GM23248 (cell line): ENCODE results near the gene UPK3B. TPM values are rescaled to one million over a fixed set of nuclear protein-coding genes. Genes with fewer than 3 reads are reported as not detected.
"Not testable (repeated sequence)": the region's sequence is repeated elsewhere in the genome, so short reads cannot be mapped to it uniquely, and the experiment has no call there.

Source experiments
- DNase-seq: peaks from one replicate; pipeline ENCODE4 v3.0.0-alpha.2; 2015
- H2AFZ ChIP-seq: fragments of 200-600 bp; sonication (generic); 2 replicates; pipeline ENCODE4 v1.6.1; 2016; ENCODE audit warnings: antibody characterized with exemption
- H3F3A ChIP-seq: fragments of 200-600 bp; sonication (generic); 2 replicates; pipeline ENCODE4 v1.6.1; 2016; ENCODE audit warnings: mild to moderate bottlenecking, antibody characterized with exemption, mixed run types; ENCODE audit not compliant: insufficient read depth
- H3K27ac ChIP-seq: fragments of 200-600 bp; sonication (generic); 2 replicates; pipeline ENCODE4 v1.5.1; 2016; ENCODE audit warnings: mild to moderate bottlenecking
- H3K27me3 ChIP-seq: fragments of 200-600 bp; sonication (generic); replicated peaks from 2 replicates; pipeline ENCODE4 v1.6.1; 2016; ENCODE audit warnings: mild to moderate bottlenecking; ENCODE audit not compliant: insufficient read depth
- H3K36me3 ChIP-seq: fragments of 200-600 bp; sonication (generic); 2 replicates; pipeline ENCODE4 v1.6.1; 2016; ENCODE audit warnings: low read depth, mild to moderate bottlenecking
- H3K4me1 ChIP-seq: fragments of 200-600 bp; sonication (generic); 2 replicates; pipeline ENCODE4 v1.6.1; 2016; ENCODE audit warnings: mild to moderate bottlenecking; ENCODE audit not compliant: insufficient read depth
- H3K4me2 ChIP-seq: fragments of 200-600 bp; sonication (generic); one replicate; pipeline ENCODE4 v1.6.1; 2016; ENCODE audit warnings: mild to moderate bottlenecking; ENCODE audit not compliant: unreplicated experiment
- H3K4me3 ChIP-seq: fragments of 200-600 bp; sonication (generic); 2 replicates; pipeline ENCODE4 v1.5.1; 2016; ENCODE audit warnings: mild to moderate bottlenecking
- H3K79me2 ChIP-seq: fragments of 200-600 bp; sonication (generic); 2 replicates; pipeline ENCODE4 v1.6.1; 2016; ENCODE audit warnings: mild to moderate bottlenecking; ENCODE audit not compliant: insufficient read depth
- H3K9ac ChIP-seq: fragments of 200-600 bp; sonication (generic); 2 replicates; pipeline ENCODE4 v1.6.1; 2016; ENCODE audit warnings: mild to moderate bottlenecking
- H3K9me2 ChIP-seq: fragments of 200-600 bp; sonication (generic); 2 replicates; pipeline ENCODE4 v1.6.1; 2016; ENCODE audit warnings: mixed run types, mild to moderate bottlenecking, moderate library complexity; ENCODE audit not compliant: insufficient read depth
- H3K9me3 ChIP-seq: fragments of 200-600 bp; sonication (generic); one replicate; pipeline ENCODE4 v1.6.1; 2017; ENCODE audit warnings: low read depth
- H4K20me1 ChIP-seq: fragments of 200-600 bp; sonication (generic); 2 replicates; pipeline ENCODE4 v1.6.0; 2016; ENCODE audit not compliant: insufficient read depth
- WGBS, 2 experiments: methylation state at CpG; one replicate each; pipeline ENCODE4 v1.1.6; 2015 to 2017; ENCODE audit warnings: low lambda C conversion rate in 2 of 2, low coverage in 1 of 2; ENCODE audit errors: missing lambda C conversion rate in 2 of 2; 5-methylcytosine and 5-hydroxymethylcytosine counted together
- in situ Hi-C: fragments of 300-500 bp; cut with MboI; formaldehyde crosslinking; loops from 2 replicates; pipeline ENCODE4 v1.15.0; 2020
- polyA plus RNA-seq: library from polyadenylated mRNA; unstranded; fragments of >200 nt; fragmentation: Nextera tagmentation; extraction: Ambion mirVana; gene quantifications from 2 replicates; pipeline ENCODE4 v1.2.1, GENCODE V29; 2016
- total RNA-seq: library from RNA; depleted of rRNA; stranded (reverse); fragments of >200 nt; shearing (Covaris generic); gene quantifications from 2 replicates; pipeline ENCODE4 v1.2.3, GENCODE V29; 2014

UPK3B gene
- total and polyA plus RNA-seq, 2 experiments from 2014 or later, result 0.11 TPM; not detected in 1

DNA sequence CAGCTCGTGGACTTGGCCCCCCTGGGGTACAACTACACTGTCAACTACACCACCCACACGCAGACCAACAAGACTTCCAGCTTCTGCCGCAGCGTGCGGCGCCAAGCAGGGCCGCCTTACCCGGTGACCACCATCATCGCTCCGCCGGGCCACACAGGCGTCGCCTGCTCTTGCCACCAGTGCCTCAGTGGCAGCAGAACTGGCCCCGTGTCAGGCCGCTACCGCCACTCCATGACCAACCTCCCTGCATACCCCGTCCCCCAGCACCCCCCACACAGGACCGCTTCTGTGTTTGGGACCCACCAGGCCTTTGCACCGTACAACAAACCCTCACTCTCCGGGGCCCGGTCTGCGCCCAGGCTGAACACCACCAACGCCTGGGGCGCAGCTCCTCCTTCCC, 27.7 kb upstream of the UPK3B start:
- H3K27ac ChIP-seq, H3K27me3 ChIP-seq, H3K79me2 ChIP-seq, in situ Hi-C loops, H3K4me3 ChIP-seq, H2AFZ ChIP-seq, H3K36me3 ChIP-seq, H3K9ac ChIP-seq, H3F3A ChIP-seq, H3K4me2 ChIP-seq, H4K20me1 ChIP-seq, DNase-seq, H3K4me1 ChIP-seq, H3K9me3 ChIP-seq, H3K9me2 ChIP-seq: not testable (repeated sequence)
- WGBS, 2 experiments, result 95 to 98% methylated on average over 15 to 24 of the region's 24 CpGs

DNA sequence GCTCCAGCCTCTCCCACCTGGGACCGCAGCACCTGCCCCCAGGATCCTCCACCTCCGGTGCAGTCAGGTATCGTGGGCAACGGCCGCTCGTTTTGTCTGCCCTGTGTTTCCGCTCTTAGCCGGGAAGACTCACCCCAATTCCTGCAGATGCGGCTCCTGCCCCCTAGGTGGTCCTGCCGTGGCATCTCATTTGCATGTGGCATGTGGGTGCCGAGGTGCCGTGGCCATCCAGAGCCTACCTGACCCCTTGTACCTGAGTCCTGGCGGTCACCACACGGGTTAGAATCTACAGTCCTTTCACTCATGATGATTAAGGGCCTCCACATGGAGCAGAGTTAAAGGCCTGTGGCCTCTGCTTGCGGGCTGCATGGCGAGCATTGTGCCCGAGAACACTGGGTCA, 27.3 kb upstream of the UPK3B start:
- H3K79me2 ChIP-seq, H3K27ac ChIP-seq, H3K9me3 ChIP-seq, H3F3A ChIP-seq, H3K27me3 ChIP-seq, H3K9me2 ChIP-seq, H2AFZ ChIP-seq, H3K9ac ChIP-seq, H3K4me1 ChIP-seq, in situ Hi-C loops, H3K4me3 ChIP-seq, H3K4me2 ChIP-seq, H4K20me1 ChIP-seq, H3K36me3 ChIP-seq, DNase-seq: not testable (repeated sequence)
- 88 to 96% methylated on average over 6 to 17 of the region's 17 CpGs for WGBS, 2 experiments

DNA sequence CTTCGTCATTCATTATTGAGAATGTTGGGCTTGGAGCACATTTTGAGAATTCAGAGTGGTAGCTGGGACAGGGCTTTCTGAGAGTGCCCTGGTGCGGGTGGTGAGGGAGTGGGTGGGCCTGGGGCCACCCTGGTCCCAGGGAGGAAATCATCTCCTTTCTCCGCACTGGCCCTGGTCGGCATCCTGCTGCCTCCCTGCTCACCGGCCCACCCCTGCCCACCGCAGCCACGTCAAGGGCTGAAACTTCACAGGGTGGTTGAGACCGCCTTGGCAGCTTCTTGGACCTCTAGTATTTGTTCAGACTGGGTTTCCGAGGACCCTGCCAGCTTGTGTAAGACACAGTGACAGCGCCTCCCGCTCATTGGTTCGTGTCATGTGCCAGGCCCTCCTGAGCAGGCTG, 25.9 kb upstream of the UPK3B start:
- H3K9me3 ChIP-seq, H3K36me3 ChIP-seq, H2AFZ ChIP-seq, H3K9me2 ChIP-seq, H3K27me3 ChIP-seq, H3K4me2 ChIP-seq, H3F3A ChIP-seq, H3K9ac ChIP-seq, H3K4me1 ChIP-seq, H3K4me3 ChIP-seq, DNase-seq, in situ Hi-C loops, H3K27ac ChIP-seq, H3K79me2 ChIP-seq, H4K20me1 ChIP-seq: not testable (repeated sequence)
- WGBS, 2 experiments, result no CpG with 5 or more reads among the region's 12 CpGs

DNA sequence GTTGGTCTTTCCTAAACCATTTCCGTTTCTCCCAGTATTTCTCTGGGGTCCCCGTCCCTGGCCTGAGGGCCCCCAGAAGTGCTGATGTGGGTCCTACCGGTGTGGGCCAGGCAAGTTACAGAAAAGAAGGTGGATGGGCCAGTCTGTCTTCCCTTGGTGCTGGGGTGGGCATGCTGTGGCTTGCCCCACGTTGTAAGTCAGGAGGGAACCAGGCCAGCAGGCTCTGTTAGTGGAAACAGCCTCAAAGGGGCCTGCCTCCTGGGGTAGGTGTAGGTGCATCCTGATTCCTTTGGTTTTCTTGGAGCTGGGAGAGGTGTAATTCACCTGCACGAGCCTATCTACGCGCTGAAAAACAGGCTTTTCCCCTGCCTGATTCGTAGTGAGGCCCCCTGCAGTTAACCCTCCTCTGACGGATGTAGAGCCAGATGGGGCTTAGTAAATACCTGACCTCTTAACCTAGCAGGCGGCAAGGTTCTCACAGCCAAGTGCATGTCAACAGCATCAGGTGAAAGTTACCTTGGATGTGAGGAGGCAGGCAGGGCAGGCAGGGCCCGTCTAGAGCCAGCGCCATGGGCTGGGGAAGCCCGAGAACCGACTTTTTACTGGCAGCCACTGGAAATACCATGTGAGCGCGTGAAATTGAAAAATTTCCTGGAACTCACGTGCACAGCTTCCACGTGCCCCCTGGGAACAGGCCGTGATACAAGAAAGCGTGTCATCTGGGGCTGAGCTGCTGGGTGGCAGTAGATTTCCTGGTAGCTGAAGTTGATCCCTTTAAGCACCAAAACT, 24.3 kb upstream of the UPK3B start:
- H3K4me2 ChIP-seq, H3K4me3 ChIP-seq, H3K9ac ChIP-seq, H4K20me1 ChIP-seq, H3K9me2 ChIP-seq, H3K9me3 ChIP-seq, in situ Hi-C loops, DNase-seq, H3K27ac ChIP-seq, H3K4me1 ChIP-seq, H3K27me3 ChIP-seq, H2AFZ ChIP-seq, H3F3A ChIP-seq, H3K36me3 ChIP-seq, H3K79me2 ChIP-seq: not testable (repeated sequence)
- WGBS, 2 experiments, result 80 to 82% methylated on average over 2 to 4 of the region's 20 CpGs

DNA sequence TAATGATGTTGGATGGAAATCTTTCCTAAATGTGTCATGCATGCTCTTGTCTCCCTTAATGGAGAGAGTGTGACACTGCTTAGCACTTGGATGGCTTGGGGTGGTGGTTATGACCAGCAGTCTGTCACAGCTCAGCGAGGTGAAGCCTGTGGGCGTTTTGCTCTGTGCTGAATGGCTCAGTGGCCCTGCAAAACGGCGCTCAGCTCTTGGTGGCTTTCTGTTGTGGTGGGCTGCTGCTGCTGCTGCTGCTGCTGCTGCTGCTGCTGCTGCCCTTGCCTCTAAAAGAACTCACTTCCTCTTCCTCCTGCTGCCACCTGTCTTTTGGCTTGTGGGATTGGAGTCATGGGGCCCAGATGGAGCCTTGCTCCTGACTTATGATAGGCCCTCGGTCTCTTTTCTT, 23.7 kb upstream of the UPK3B start:
- H3K4me2 ChIP-seq, H3K79me2 ChIP-seq, H4K20me1 ChIP-seq, H3K27ac ChIP-seq, H3K9me3 ChIP-seq, H3K9ac ChIP-seq, in situ Hi-C loops, H3K4me1 ChIP-seq, H3K27me3 ChIP-seq, H3F3A ChIP-seq, H3K4me3 ChIP-seq, H2AFZ ChIP-seq, DNase-seq, H3K9me2 ChIP-seq, H3K36me3 ChIP-seq: not testable (repeated sequence)
- WGBS, 2 experiments, result 63% methylated on average over 2 of the region's 5 CpGs; no CpG with 5 or more reads in 1 of the 2 experiments

DNA sequence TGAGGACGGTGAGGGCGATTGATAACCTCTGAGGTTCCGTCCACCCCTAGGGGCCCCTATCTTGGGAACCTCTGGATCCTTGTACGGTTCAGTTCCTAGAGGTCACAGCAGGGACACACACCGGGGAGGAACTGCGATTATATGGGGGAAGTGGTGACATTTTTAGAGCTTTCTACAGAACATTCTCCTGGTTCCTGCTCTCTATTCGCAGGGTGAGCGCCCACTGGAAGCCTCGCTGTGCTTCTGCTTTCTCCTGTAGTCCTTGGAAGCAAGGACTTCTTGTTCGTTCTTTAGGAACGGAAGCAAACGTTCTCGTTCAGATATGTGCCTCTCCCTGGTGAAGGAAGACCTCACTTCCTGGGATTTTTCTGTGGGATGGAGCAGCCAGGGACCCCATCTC, 22.4 kb upstream of the UPK3B start:
- H3K36me3 ChIP-seq, H2AFZ ChIP-seq, in situ Hi-C loops, H3K9ac ChIP-seq, DNase-seq, H3K4me2 ChIP-seq, H3K4me1 ChIP-seq, H3K27me3 ChIP-seq, H3K79me2 ChIP-seq, H3K27ac ChIP-seq, H3K4me3 ChIP-seq, H3F3A ChIP-seq, H3K9me3 ChIP-seq, H4K20me1 ChIP-seq, H3K9me2 ChIP-seq: not testable (repeated sequence)
- WGBS, 2 experiments, result 83 to 100% methylated on average over 4 to 12 of the region's 13 CpGs

DNA sequence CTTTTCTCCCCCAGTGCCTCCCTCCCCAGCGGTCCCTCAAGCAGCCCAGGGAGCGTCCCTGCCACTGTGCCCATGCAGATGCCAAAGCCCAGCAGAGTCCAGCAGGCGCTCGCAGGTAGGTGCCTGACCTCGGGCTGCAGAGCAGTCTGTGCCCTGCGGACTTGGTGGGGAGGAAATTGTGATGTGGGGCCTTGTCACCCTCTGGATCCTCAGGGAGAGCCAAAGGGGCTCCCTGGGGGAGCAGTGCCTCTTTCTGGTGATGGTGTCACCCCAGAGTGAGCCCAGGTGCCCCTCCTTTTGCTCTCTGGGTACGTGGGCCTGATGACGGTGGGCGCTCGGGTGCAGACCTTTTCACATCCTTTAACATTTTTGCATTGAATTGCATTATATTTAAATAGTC, 18.2 kb upstream of the UPK3B start:
- DNase-seq, H3K27me3 ChIP-seq, H3F3A ChIP-seq, H3K4me1 ChIP-seq, H3K4me2 ChIP-seq, H3K27ac ChIP-seq, H3K79me2 ChIP-seq, H2AFZ ChIP-seq, H3K9me2 ChIP-seq, H3K4me3 ChIP-seq, H3K36me3 ChIP-seq, H3K9me3 ChIP-seq, H4K20me1 ChIP-seq, H3K9ac ChIP-seq, in situ Hi-C loops: not testable (repeated sequence)
- WGBS, 2 experiments, result 80 to 100% methylated on average over 1 to 4 of the region's 10 CpGs

DNA sequence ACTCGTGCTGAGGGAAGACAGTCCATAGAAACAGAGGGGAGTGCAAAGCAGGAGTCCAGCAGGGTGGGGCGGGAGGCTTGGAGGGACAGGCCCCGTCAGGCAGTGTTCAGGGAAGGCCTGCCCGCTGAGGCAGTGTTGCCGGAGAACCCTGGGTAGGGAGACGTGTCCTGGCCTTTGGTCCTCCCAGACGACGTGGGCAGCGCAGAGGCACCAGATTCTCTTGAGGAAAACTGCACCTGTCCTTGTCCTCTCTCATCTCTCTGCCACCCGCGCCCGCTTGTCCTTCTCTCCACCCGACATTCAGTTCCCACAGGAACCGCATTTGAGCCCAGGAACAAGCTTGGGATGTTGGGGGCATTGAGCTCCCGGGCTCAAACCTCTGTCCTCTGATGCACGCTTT, 14.6 kb upstream of the UPK3B start:
- H3K27me3 ChIP-seq, H3K9me2 ChIP-seq, H3K79me2 ChIP-seq, in situ Hi-C loops, H3F3A ChIP-seq, H3K36me3 ChIP-seq, H3K4me2 ChIP-seq, H3K4me1 ChIP-seq, H3K27ac ChIP-seq, H3K4me3 ChIP-seq, H2AFZ ChIP-seq, H4K20me1 ChIP-seq, H3K9ac ChIP-seq, DNase-seq, H3K9me3 ChIP-seq: not testable (repeated sequence)
- 90 to 94% methylated on average over 7 to 16 of the region's 16 CpGs for WGBS, 2 experiments
